Activated B cell treated with CpG ODN at 0.5 μM for 24 hours (primary cell): ENCODE results near the gene ORAI2. TPM values are rescaled to one million over a fixed set of nuclear protein-coding genes. Genes with fewer than 3 reads are reported as not detected.

Experiments
- ATAC-seq: fragments of 200-7000 bp; cut with Tn5 transposase; one replicate; pipeline ENCODE4 v1.10.0; 2021; ENCODE audit warnings: low read depth, mild to moderate bottlenecking, moderate library complexity
- CTCF ChIA-PET: fragments of 350-600 bp; sonication (Branson Sonifier 250); formaldehyde crosslinking; loops from one replicate; lab custom pipeline; 2021; ENCODE audit warnings: antibody characterized with exemption; lab: Charles Lee
- POLR2A ChIA-PET: fragments of 350-600 bp; sonication (Branson Sonifier 250); formaldehyde crosslinking; loops from one replicate; lab custom pipeline; 2021; ENCODE audit warnings: antibody characterized with exemption; lab: Charles Lee
- DNase-seq: peaks from one replicate; pipeline ENCODE4 v3.0.0; 2022
- H3K27ac Mint-ChIP-seq: one replicate; pipeline ENCODE4 v1.8.0; 2020; ENCODE audit warnings: mixed read lengths
- H3K27me3 Mint-ChIP-seq: one replicate; pipeline ENCODE4 v1.8.0; 2021; ENCODE audit warnings: mixed read lengths
- H3K36me3 Mint-ChIP-seq: one replicate; pipeline ENCODE4 v1.8.0; 2021; ENCODE audit warnings: low read depth, mixed read lengths
- H3K4me1 Mint-ChIP-seq: one replicate; pipeline ENCODE4 v1.8.0; 2021; ENCODE audit warnings: mixed read lengths
- H3K4me3 Mint-ChIP-seq: one replicate; pipeline ENCODE4 v1.8.0; 2020; ENCODE audit warnings: mild to moderate bottlenecking, mixed read lengths
- H3K9me3 Mint-ChIP-seq: one replicate; pipeline ENCODE4 v1.8.0; 2020; ENCODE audit warnings: mixed read lengths
- CTCF ChIP-seq: fragments of 200-600 bp; IDR thresholded peaks from one replicate; pipeline ENCODE4 v1.8.0; 2022; ENCODE audit warnings: antibody characterized with exemption, mild to moderate bottlenecking
- intact Hi-C: fragments of 100-400 bp; cut with micrococcal nuclease; formaldehyde crosslinking; loops from one replicate; pipeline ENCODE4 v1.15.1; 2024
- total RNA-seq: library from RNA; stranded (reverse); gene quantifications from 2 replicates; pipeline ENCODE4 v1.2.3, GENCODE V29; 2022

ORAI2 gene
- total RNA-seq, 1 donor from 2014 or later, result 184 TPM

GRCh38 chr7:102449136-102449535 lies 15.8 kb downstream of the ORAI2 start:
- intact Hi-C loops, result no loop called here
- TF ChIP-seq CTCF, result no peak
- ATAC-seq (no peak), DNase-seq (no peak)
- Mint-ChIP-seq H3K36me3 (peaks cover 41% of the 10 kb centered on the region), H3K9me3 (no peaks in the 10 kb centered on the region), H3K27ac (no peak overlapping the region), H3K27me3 (no peaks in the 10 kb centered on the region), H3K4me1 (peaks cover 40% of the 10 kb centered on the region), H3K4me3 (no peak overlapping the region)
- POLR2A ChIA-PET, result interaction anchor here (16.7 kb wide), 1 partner anchor 30 kb away, joined by 886 read pairs; the partner anchor contains the start of gene ORAI2
- CTCF ChIA-PET, result interaction anchor here (1.6 to 9.9 kb wide), 5 partner anchors 23 to 170 kb away, joined by 10 to 219 read pairs (median 14); partner anchors contain the start of gene PRKRIP1

- POLR2A ChIA-PET, result interaction anchor here (0.6 to 16.7 kb wide), 5 partner anchors 9 to 54 kb away, joined by 3 to 886 read pairs (median 5); partner anchors contain the start of genes ORAI2 and PRKRIP1
- Mint-ChIP-seq H3K27me3 (no peaks in the 10 kb centered on the region), H3K27ac (peak overlapping the region; percentile 63), H3K9me3 (no peaks in the 10 kb centered on the region), H3K4me3 (no peak overlapping the region), H3K4me1 (peaks cover 29% of the 10 kb centered on the region), H3K36me3 (peaks cover 37% of the 10 kb centered on the region)
- intact Hi-C loops, result loop anchor here (1.0 kb wide), 4 partner anchors 38 to 171 kb away; no protein-coding TSS in a partner anchor
- CTCF ChIA-PET, result interaction anchor here (0.7 to 9.9 kb wide), 9 partner anchors 15 to 171 kb away, joined by 4 to 219 read pairs (median 10); partner anchors contain the start of genes ORAI2 and PRKRIP1
- DNase-seq (peak; percentile 46), ATAC-seq (peak; percentile 88)
- no peak for TF ChIP-seq CTCF
Measured at GRCh38 chr7:102450242-102450641, 16.9 kb downstream of the ORAI2 start.

GRCh38 chr7:102451371-102452054 lies 18.1 kb downstream of the ORAI2 start:
- H3K27ac Mint-ChIP-seq, result no peak overlapping the region
- DNase-seq, result no peak
- peaks cover 16% of the 10 kb centered on the region for H3K4me1 Mint-ChIP-seq
- no peak for ATAC-seq
- intact Hi-C loops, result no loop called here
- ChIA-PET POLR2A (interaction anchor here (1.1 to 16.7 kb wide), 4 partner anchors 10 to 32 kb away, joined by 4 to 886 read pairs (median 8); partner anchors contain the start of genes ALKBH4, LRWD1 and ORAI2), CTCF (interaction anchor here (0.7 to 9.9 kb wide), 2 partner anchors 37 to 43 kb away, joined by 6 to 219 read pairs; no protein-coding TSS in a partner anchor)
- H3K27me3 Mint-ChIP-seq, result no peaks in the 10 kb centered on the region
- no peak overlapping the region for H3K4me3 Mint-ChIP-seq
- no peaks in the 10 kb centered on the region for H3K9me3 Mint-ChIP-seq
- no peak for TF ChIP-seq CTCF
- H3K36me3 Mint-ChIP-seq, result peaks cover 27% of the 10 kb centered on the region

GRCh38 chr7:102452451-102452850 lies 19.1 kb downstream of the ORAI2 start:
- H3K36me3 Mint-ChIP-seq, result peaks cover 24% of the 10 kb centered on the region
- ATAC-seq, result no peak
- H3K9me3 Mint-ChIP-seq, result no peaks in the 10 kb centered on the region
- CTCF ChIA-PET, result interaction anchor here (1.0 to 9.9 kb wide), 2 partner anchors 44 to 56 kb away, joined by 3 to 219 read pairs; no protein-coding TSS in a partner anchor
- DNase-seq, result no peak
- peaks cover 9% of the 10 kb centered on the region for H3K4me1 Mint-ChIP-seq
- no peak overlapping the region for H3K27ac Mint-ChIP-seq
- intact Hi-C loops, result no loop called here
- no peak for TF ChIP-seq CTCF
- H3K27me3 Mint-ChIP-seq, result no peaks in the 10 kb centered on the region
- no peak overlapping the region for H3K4me3 Mint-ChIP-seq
- POLR2A ChIA-PET, result interaction anchor here (1.1 to 16.7 kb wide), 4 partner anchors 11 to 33 kb away, joined by 4 to 886 read pairs (median 8); partner anchors contain the start of genes ALKBH4, LRWD1 and ORAI2

- H3K9me3 Mint-ChIP-seq, result no peaks in the 10 kb centered on the region
- ATAC-seq (no peak), DNase-seq (no peak)
- peaks cover 24% of the 10 kb centered on the region for H3K36me3 Mint-ChIP-seq
- H3K4me3 Mint-ChIP-seq, result no peak overlapping the region
- peaks cover 9% of the 10 kb centered on the region for H3K4me1 Mint-ChIP-seq
- no peak overlapping the region for H3K27ac Mint-ChIP-seq
- TF ChIP-seq CTCF, result no peak
- intact Hi-C loops, result no loop called here
- CTCF ChIA-PET, result interaction anchor here (9.9 kb wide), 1 partner anchor 45 kb away, joined by 219 read pairs; no protein-coding TSS in a partner anchor
- no peaks in the 10 kb centered on the region for H3K27me3 Mint-ChIP-seq
- POLR2A ChIA-PET, result interaction anchor here (1.6 to 16.7 kb wide), 2 partner anchors 12 to 34 kb away, joined by 4 to 886 read pairs; partner anchors contain the start of genes ALKBH4, LRWD1 and ORAI2
Measured at GRCh38 chr7:102453319-102453718, 19.9 kb downstream of the ORAI2 start.
